ENCODE results near the gene EIF4E1B. TPM values are rescaled to one million over a fixed set of nuclear protein-coding genes. Genes with fewer than 3 reads are reported as not detected.

EIF4E1B gene
- polyA plus RNA-seq, 2 of the 4 experiments (the other 2 are of a cell fraction): not detected

- ChIA-PET CTCF (interaction anchor here (1.6 kb wide), 1 partner anchor 227 kb away, joined by 5 read pairs; the partner anchor contains the start of gene CLTB), POLR2A (no interaction called here)
- TF ChIP-seq USF2 (IDR thresholded peaks at IDR 0.05) (no peak), FOXS1 (CRISPR knock-in tag; IDR thresholded peaks at IDR 0.05) (no peak), ZC3H11A (IDR thresholded peaks at IDR 0.05) (no peak), KDM5A (IDR thresholded peaks at IDR 0.05) (no peak), ATOH8 (CRISPR knock-in tag; IDR thresholded peaks at IDR 0.05; ENCODE audit: low read depth) (no peak), ZSCAN20 (CRISPR knock-in tag; IDR thresholded peaks at IDR 0.05) (no peak), NFE2L2 (conservative IDR thresholded peaks at IDR 0.05; ENCODE audit: low read length) (no peak)
- Histone ChIP-seq H3K4me1 (peaks cover 13% of the 10 kb centered on the region), H3K4me2 (no peak overlapping the region), H3K4me3 (no peak overlapping the region), H3K27ac (no peak overlapping the region), H3K9me3 (no peaks in the 10 kb centered on the region)
- DNase-seq (ENCODE audit: low read depth in 1 of 2, low spot score in 1 of 2): no peak
- ATAC-seq: no peak
- WGBS (ENCODE audit: missing lambda C conversion rate): 80% methylated on average over 11 of the region's 11 CpGs
- no peak for FAIRE-seq
These were observed 13.2 kb downstream of the EIF4E1B start for GRCh38 chr5:176643491-176644219.

GRCh38 chr5:176644294-176644693 is 13.8 kb downstream of the EIF4E1B start:
- Histone ChIP-seq H3K4me3 (no peak overlapping the region), H3K4me1 (peaks cover 14% of the 10 kb centered on the region), H3K9me3 (no peaks in the 10 kb centered on the region), H3K4me2 (no peak overlapping the region), H3K27ac (no peak overlapping the region)
- DNase-seq (ENCODE audit: low read depth in 1 of 2, low spot score in 1 of 2) (no peak), FAIRE-seq (no peak), ATAC-seq (no peak)
- POLR2A ChIA-PET: no interaction called here
- TF ChIP-seq HOXB13 (CRISPR knock-in tag; IDR thresholded peaks at IDR 0.05; ENCODE audit: low read depth): no peak
- CTCF ChIA-PET: interaction anchor here (0.7 to 2.1 kb wide), 4 partner anchors 17 to 228 kb away, joined by 3 to 8 read pairs (median 4); partner anchors contain the start of gene CLTB
- 78% methylated on average over 9 of the region's 9 CpGs for WGBS (ENCODE audit: missing lambda C conversion rate)

DNA sequence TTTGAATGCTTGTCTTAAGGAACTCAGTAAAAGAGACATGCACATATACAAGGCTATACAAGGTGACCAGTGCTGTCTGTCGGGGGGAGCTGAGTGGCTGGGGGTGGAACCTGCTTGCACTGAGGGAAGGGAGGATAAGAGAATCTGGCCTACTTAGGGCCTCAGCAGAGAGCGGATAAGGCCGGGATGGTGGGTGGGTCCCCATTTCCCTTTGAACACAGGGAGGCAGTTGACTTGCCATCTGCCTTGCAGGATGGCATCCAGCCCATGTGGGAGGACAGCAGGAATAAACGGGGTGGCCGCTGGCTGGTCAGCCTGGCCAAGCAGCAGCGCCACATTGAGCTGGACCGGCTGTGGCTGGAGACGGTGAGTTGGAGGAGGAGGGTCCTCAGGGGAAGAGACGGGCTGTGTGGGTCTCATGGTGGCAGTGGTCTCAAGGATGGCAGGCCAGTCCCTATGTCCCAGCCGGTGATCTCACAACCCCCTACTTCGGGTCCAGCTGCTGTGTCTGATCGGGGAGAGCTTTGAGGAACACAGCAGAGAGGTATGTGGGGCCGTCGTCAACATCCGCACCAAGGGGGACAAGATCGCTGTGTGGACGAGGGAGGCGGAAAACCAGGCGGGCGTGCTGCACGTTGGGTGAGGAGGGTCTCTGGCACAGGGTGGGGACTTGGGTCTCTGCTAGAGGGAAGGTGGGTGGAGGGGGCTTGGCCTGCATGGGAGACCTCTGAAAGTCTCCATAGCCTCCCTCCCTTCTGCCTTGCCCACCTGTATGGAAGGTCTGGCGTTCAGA is 14.6 kb downstream of the EIF4E1B start:
- H3K27ac ChIP-seq: no peak overlapping the region
- no peak for FAIRE-seq

DNA sequence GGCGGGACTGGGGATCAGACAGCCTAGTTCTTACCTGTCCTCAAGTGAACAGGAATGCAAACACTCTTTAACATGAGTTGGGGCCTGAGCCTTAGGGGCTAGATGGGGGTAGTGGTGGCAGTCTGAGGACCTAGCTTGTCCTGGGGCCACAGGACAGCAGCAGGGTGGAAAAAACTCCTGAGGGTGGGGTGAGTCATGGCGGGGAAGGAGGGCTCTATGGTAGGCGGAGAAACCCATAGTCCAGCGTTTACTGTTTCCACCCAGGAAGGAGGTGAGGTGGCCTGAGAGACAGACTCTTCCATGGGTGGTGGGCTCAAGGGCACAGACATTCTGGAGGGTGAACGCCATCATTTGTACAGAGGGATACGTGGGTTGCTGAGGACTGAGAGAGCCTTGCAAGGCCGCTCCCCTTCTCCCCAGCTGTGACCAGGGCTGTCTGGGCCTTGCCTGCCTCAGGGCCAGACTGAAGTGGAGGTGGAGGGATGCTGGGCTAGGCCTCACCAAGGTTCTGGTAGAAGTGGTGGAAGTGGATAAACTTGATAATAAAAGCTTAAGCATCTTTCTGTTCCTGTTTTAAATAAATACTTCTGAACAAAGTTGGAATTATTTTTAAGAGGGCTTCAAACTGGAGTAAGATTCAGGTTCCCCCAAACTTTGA is 15.7 kb downstream of the EIF4E1B start:
- no peak for ATAC-seq
- Histone ChIP-seq H3K4me3 (peak overlapping the region; percentile 48), H3K4me2 (peak overlapping the region; percentile 94), H3K4me1 (peaks cover 14% of the 10 kb centered on the region), H3K9me3 (no peaks in the 10 kb centered on the region), H3K27ac (peak overlapping the region; percentile 83 to 88)
- WGBS (ENCODE audit: missing lambda C conversion rate): 88% methylated on average over 7 of the region's 7 CpGs
- POLR2A ChIA-PET: interaction anchor here (1.0 to 2.5 kb wide), 5 partner anchors 11 to 109 kb away, joined by 3 to 24 read pairs (median 8); partner anchors contain the start of genes EIF4E1B, RNF44 and SNCB
- DNase-seq (ENCODE audit: low read depth in 1 of 2, low spot score in 1 of 2): no peak
- CTCF ChIA-PET: interaction anchor here (0.6 to 6.8 kb wide), 13 partner anchors 12 to 241 kb away, joined by 3 to 68 read pairs (median 5); no protein-coding TSS in a partner anchor
- no peak for FAIRE-seq
- TF ChIP-seq EHMT2 (IDR thresholded peaks at IDR 0.05; ENCODE audit: low read depth): no peak
- no peak for TF ChIP-seq RNF2 (IDR thresholded peaks at IDR 0.05; ENCODE audit: borderline replicate concordance, low read depth)
- TF ChIP-seq NPAS2 (CRISPR knock-in tag; IDR thresholded peaks at IDR 0.05; ENCODE audit: borderline replicate concordance): no peak
- no peak for TF ChIP-seq SMC3 (IDR thresholded peaks at IDR 0.05)
- TF ChIP-seq HOXA7 (CRISPR knock-in tag; IDR thresholded peaks at IDR 0.05): no peak
- no peak for TF ChIP-seq EHF (CRISPR knock-in tag; IDR thresholded peaks at IDR 0.05)
- no peak for TF ChIP-seq BCL3 (IDR thresholded peaks at IDR 0.05)
- TF ChIP-seq CHD4 (IDR thresholded peaks at IDR 0.05; ENCODE audit: borderline replicate concordance): no peak
- TF ChIP-seq FOXS1 (CRISPR knock-in tag; IDR thresholded peaks at IDR 0.05): no peak
- TF ChIP-seq MAZ (IDR thresholded peaks at IDR 0.05; ENCODE audit: borderline replicate concordance, low read depth, low read length): no peak
- no peak for TF ChIP-seq CBX8 (IDR thresholded peaks at IDR 0.05)

More for the DNA sequence above, 14.6 kb downstream of the EIF4E1B start:
- ChIA-PET POLR2A (no interaction called here), CTCF (interaction anchor here (0.7 to 2.1 kb wide), 6 partner anchors 12 to 229 kb away, joined by 3 to 12 read pairs (median 4); partner anchors contain the start of gene CLTB)
- 84% methylated on average over 22 of the region's 22 CpGs for WGBS (ENCODE audit: missing lambda C conversion rate)
- Histone ChIP-seq H3K4me3 (no peak overlapping the region), H3K4me1 (peaks cover 14% of the 10 kb centered on the region), H3K4me2 (no peak overlapping the region), H3K9me3 (no peaks in the 10 kb centered on the region)
- no peak for DNase-seq (ENCODE audit: low read depth in 1 of 2, low spot score in 1 of 2)
- no peak for ATAC-seq
- no peak for TF ChIP-seq KDM5A (IDR thresholded peaks at IDR 0.05)
